ENCODE data around the gene BPI.

The BPI gene

GRCh38 chr20:38330638-38331037, 26.7 kb downstream of the BPI start:
- Histone ChIP-seq H2AK5ac (ENCODE audit: low read length) (no peak overlapping the region), H2BK5ac (ENCODE audit: low read depth, low read length, poor library complexity) (no peak overlapping the region), H3K23ac (ENCODE audit: low read length) (no peak overlapping the region), H3K79me1 (ENCODE audit: low read length) (no peaks in the 10 kb centered on the region), H3K4ac (ENCODE audit: low read depth, low read length) (no peak overlapping the region), H3K18ac (ENCODE audit: low read length) (no peak overlapping the region), H3K27ac (ENCODE audit: low read depth, low read length) (no peak overlapping the region), H2BK120ac (ENCODE audit: insufficient read depth, low read length, poor library complexity) (no peak overlapping the region), H3K14ac (ENCODE audit: low read length) (no peak overlapping the region), H3K4me1 (ENCODE audit: control insufficient read depth in 1 of 2, insufficient read depth in 2 of 2, low read length in 2 of 2) (peaks cover 0 to 2% of the 10 kb centered on the region in 2 experiments), H4K8ac (ENCODE audit: low read depth, low read length) (no peak overlapping the region), H3K9ac (ENCODE audit: low read length) (no peak overlapping the region), H3K4me2 (ENCODE audit: low read length) (no peak overlapping the region), H3K27me3 (ENCODE audit: insufficient read depth, low read length) (no peaks in the 10 kb centered on the region), H2BK12ac (ENCODE audit: low read length) (no peak overlapping the region), H4K91ac (ENCODE audit: low read depth, low read length) (no peak overlapping the region), H3K9me3 (ENCODE audit: insufficient read depth, low read depth, low read length) (peaks cover 5% of the 10 kb centered on the region), H2AFZ (ENCODE audit: insufficient read depth, low read length, poor library complexity) (no peak overlapping the region), H4K12ac (ENCODE audit: low read depth, low read length) (no peak overlapping the region), H3K79me2 (ENCODE audit: control insufficient read depth, insufficient read depth, low read length, poor library complexity) (no peaks in the 10 kb centered on the region), H3K4me3 (ENCODE audit: low read depth, low read length) (no peak overlapping the region), H3K36me3 (ENCODE audit: control insufficient read depth in 1 of 2, insufficient read depth in 2 of 2, low read length in 2 of 2) (no peaks in the 10 kb centered on the region)
- DNase-seq = no peak
- WGBS (ENCODE audit: extremely low coverage, insufficient coverage, insufficient read length) = no CpG with 5 or more reads among the region's 3 CpGs

GRCh38 chr20:38331245-38331644, 27.3 kb downstream of the BPI start:
- H2AFZ ChIP-seq (ENCODE audit: insufficient read depth, low read length, poor library complexity) = no peak overlapping the region

GRCh38 chr20:38331814-38332213, 27.9 kb downstream of the BPI start:
- Histone ChIP-seq H2BK5ac (ENCODE audit: low read depth, low read length, poor library complexity) (no peak overlapping the region), H3K23ac (ENCODE audit: low read length) (no peak overlapping the region), H3K27ac (ENCODE audit: low read depth, low read length) (no peak overlapping the region), H4K91ac (ENCODE audit: low read depth, low read length) (no peak overlapping the region), H3K14ac (ENCODE audit: low read length) (no peak overlapping the region), H3K9me3 (ENCODE audit: insufficient read depth, low read depth, low read length) (peaks cover 5% of the 10 kb centered on the region), H3K9ac (ENCODE audit: low read length) (no peak overlapping the region), H3K4me2 (ENCODE audit: low read length) (no peak overlapping the region), H3K79me2 (ENCODE audit: control insufficient read depth, insufficient read depth, low read length, poor library complexity) (no peaks in the 10 kb centered on the region), H3K27me3 (ENCODE audit: insufficient read depth, low read length) (no peaks in the 10 kb centered on the region), H2AK5ac (ENCODE audit: low read length) (no peak overlapping the region), H2AFZ (ENCODE audit: insufficient read depth, low read length, poor library complexity) (no peak overlapping the region), H3K79me1 (ENCODE audit: low read length) (no peaks in the 10 kb centered on the region), H3K4me1 (ENCODE audit: control insufficient read depth in 1 of 2, insufficient read depth in 2 of 2, low read length in 2 of 2) (no peaks in the 10 kb centered on the region), H3K4ac (ENCODE audit: low read depth, low read length) (no peak overlapping the region), H3K36me3 (ENCODE audit: control insufficient read depth in 1 of 2, insufficient read depth in 2 of 2, low read length in 2 of 2) (no peaks in the 10 kb centered on the region), H2BK12ac (ENCODE audit: low read length) (no peak overlapping the region), H2BK120ac (ENCODE audit: insufficient read depth, low read length, poor library complexity) (no peak overlapping the region), H3K4me3 (ENCODE audit: low read depth, low read length) (no peak overlapping the region), H4K8ac (ENCODE audit: low read depth, low read length) (no peak overlapping the region), H4K12ac (ENCODE audit: low read depth, low read length) (no peak overlapping the region), H3K18ac (ENCODE audit: low read length) (no peak overlapping the region)
- no peak for DNase-seq
- no CpG with 5 or more reads among the region's 8 CpGs for WGBS (ENCODE audit: extremely low coverage, insufficient coverage, insufficient read length)

More at GRCh38 chr20:38331245-38331644, 27.3 kb downstream of the BPI start:
- Histone ChIP-seq H2BK12ac (ENCODE audit: low read length) (no peak overlapping the region), H3K27ac (ENCODE audit: low read depth, low read length) (no peak overlapping the region), H3K14ac (ENCODE audit: low read length) (no peak overlapping the region), H3K9me3 (ENCODE audit: insufficient read depth, low read depth, low read length) (peaks cover 5% of the 10 kb centered on the region), H4K8ac (ENCODE audit: low read depth, low read length) (no peak overlapping the region), H2BK5ac (ENCODE audit: low read depth, low read length, poor library complexity) (no peak overlapping the region), H3K4me2 (ENCODE audit: low read length) (no peak overlapping the region), H4K91ac (ENCODE audit: low read depth, low read length) (no peak overlapping the region), H3K4me1 (ENCODE audit: control insufficient read depth in 1 of 2, insufficient read depth in 2 of 2, low read length in 2 of 2) (peaks cover 0 to under 1% of the 10 kb centered on the region in 2 experiments), H3K18ac (ENCODE audit: low read length) (no peak overlapping the region), H3K9ac (ENCODE audit: low read length) (no peak overlapping the region), H3K36me3 (ENCODE audit: control insufficient read depth in 1 of 2, insufficient read depth in 2 of 2, low read length in 2 of 2) (no peaks in the 10 kb centered on the region), H3K4ac (ENCODE audit: low read depth, low read length) (no peak overlapping the region), H2BK120ac (ENCODE audit: insufficient read depth, low read length, poor library complexity) (no peak overlapping the region), H3K79me2 (ENCODE audit: control insufficient read depth, insufficient read depth, low read length, poor library complexity) (no peaks in the 10 kb centered on the region), H3K4me3 (ENCODE audit: low read depth, low read length) (no peak overlapping the region), H3K79me1 (ENCODE audit: low read length) (no peaks in the 10 kb centered on the region), H3K27me3 (ENCODE audit: insufficient read depth, low read length) (no peaks in the 10 kb centered on the region), H3K23ac (ENCODE audit: low read length) (no peak overlapping the region), H4K12ac (ENCODE audit: low read depth, low read length) (no peak overlapping the region), H2AK5ac (ENCODE audit: low read length) (no peak overlapping the region)
- no peak for DNase-seq

DNA sequence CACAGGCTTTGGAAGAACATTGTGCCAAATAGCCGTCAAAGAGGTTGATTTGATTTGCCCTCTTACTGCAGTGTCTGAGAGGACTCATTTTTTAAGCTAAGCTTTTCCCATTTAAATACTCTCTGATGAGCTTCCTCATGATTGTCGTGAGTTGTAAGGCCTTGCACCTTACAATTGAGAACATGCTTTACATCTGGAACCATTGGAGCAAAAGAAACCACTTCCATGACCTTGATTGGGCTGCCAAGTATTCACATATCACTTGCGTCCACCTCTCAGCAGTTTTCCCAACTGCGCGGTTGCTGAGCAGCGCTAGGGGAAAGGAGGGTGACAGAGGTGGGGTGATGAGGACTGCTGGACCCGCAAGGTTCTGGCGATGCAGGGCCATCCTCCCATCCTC, 30.1 kb downstream of the BPI start:
- Histone ChIP-seq H3K9ac (ENCODE audit: low read length) (no peak overlapping the region), H3K4me3 (ENCODE audit: low read depth, low read length) (no peak overlapping the region), H4K12ac (ENCODE audit: low read depth, low read length) (no peak overlapping the region), H3K23ac (ENCODE audit: low read length) (no peak overlapping the region), H2AK5ac (ENCODE audit: low read length) (no peak overlapping the region), H4K8ac (ENCODE audit: low read depth, low read length) (no peak overlapping the region), H3K18ac (ENCODE audit: low read length) (no peak overlapping the region), H2BK120ac (ENCODE audit: insufficient read depth, low read length, poor library complexity) (no peak overlapping the region), H3K4me1 (ENCODE audit: control insufficient read depth in 1 of 2, insufficient read depth in 2 of 2, low read length in 2 of 2) (no peaks in the 10 kb centered on the region), H3K14ac (ENCODE audit: low read length) (no peak overlapping the region), H3K9me3 (ENCODE audit: insufficient read depth, low read depth, low read length) (peaks cover 9% of the 10 kb centered on the region), H3K27me3 (ENCODE audit: insufficient read depth, low read length) (no peaks in the 10 kb centered on the region), H2AFZ (ENCODE audit: insufficient read depth, low read length, poor library complexity) (no peak overlapping the region), H3K4me2 (ENCODE audit: low read length) (no peak overlapping the region), H3K79me1 (ENCODE audit: low read length) (no peaks in the 10 kb centered on the region), H3K79me2 (ENCODE audit: control insufficient read depth, insufficient read depth, low read length, poor library complexity) (no peaks in the 10 kb centered on the region), H3K27ac (ENCODE audit: low read depth, low read length) (no peak overlapping the region), H2BK12ac (ENCODE audit: low read length) (no peak overlapping the region), H4K91ac (ENCODE audit: low read depth, low read length) (no peak overlapping the region), H2BK5ac (ENCODE audit: low read depth, low read length, poor library complexity) (no peak overlapping the region), H3K36me3 (ENCODE audit: control insufficient read depth in 1 of 2, insufficient read depth in 2 of 2, low read length in 2 of 2) (no peaks in the 10 kb centered on the region), H3K4ac (ENCODE audit: low read depth, low read length) (no peak overlapping the region)
- no peak for DNase-seq
- no CpG with 5 or more reads among the region's 8 CpGs for WGBS (ENCODE audit: extremely low coverage, insufficient coverage, insufficient read length)

Data from trophoblast cell (in vitro differentiated cells and primary cell).